Measurements from ENCODE around the gene RAPGEF4.

Gene RAPGEF4

GRCh38 chr2:172735582-172736423 lies at the start of gene RAPGEF4:
Gene RAPGEF4, plus strand, starts transcription at chr2:172735845. Its CDS starts 139 bp downstream, at chr2:172735984.
- no peak for DNase-seq

GRCh38 chr2:172693037-172693436 lies 42.6 kb upstream of the RAPGEF4 start:
- DNase-seq = no peak

- DNase-seq = no peak
Observed at GRCh38 chr2:172693529-172694455, 41.9 kb upstream of the RAPGEF4 start.

- DNase-seq = no peak
Observed at GRCh38 chr2:172697296-172697695, 38.3 kb upstream of the RAPGEF4 start.

DNA sequence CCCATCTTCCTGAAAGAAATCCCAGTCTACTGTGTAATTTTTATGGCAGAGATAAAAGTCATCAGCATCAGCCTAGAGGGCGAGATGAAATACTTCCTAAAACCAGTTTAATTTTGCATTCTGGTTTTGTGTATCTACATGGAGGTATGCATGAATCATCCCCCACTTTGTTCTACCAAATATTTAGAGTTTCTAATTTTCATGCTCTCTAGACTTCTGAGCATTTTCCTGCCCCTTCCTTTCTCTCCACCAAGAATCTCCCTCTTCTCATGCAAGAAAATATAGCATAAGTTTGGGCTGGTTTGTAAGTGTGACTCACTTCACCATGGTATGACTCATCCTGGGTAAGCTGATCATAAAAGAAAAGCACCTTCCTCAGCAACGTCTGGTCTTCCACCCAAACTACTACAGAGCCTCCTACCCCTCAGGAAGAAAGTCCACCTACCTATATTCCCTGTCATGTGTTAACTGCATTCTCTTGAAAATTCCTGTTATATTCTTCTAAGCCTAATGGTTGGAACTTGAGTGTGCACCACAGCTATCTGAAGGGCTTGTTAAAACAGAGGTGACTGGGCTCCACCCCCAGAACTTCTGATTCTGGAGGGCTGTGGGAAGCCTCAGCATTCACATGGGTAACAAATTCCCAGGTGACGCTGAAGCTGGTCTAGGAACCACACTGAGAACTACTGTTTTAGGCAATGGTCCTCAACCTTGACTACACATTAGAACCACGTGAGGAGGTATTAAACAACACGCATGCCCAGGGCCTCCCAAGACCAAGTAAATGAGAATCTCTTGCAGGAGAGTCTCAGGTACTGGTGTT lies 37.4 kb upstream of the RAPGEF4 start:
- no peak for DNase-seq

DNA sequence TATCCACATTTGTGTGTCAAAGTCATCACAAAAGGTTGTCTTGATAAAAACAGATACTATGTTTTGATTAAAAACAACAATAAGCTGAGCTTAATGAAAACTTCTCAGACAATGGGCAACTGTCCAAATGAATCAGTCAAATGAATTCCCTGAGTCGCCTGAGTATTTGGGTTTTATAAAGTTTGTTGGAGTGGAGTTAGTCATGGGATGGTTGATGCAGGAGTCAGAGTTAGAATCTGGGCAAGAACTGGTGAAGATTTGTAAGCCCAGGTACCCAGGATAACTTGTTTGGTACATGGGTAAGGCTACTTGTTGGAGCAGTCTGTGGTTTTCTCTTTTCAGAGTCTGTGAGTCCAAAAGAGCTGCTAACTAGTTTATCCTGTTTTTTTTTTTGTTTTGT lies 34.4 kb upstream of the RAPGEF4 start:
- no peak for DNase-seq

GRCh38 chr2:172702451-172702850 lies 33.2 kb upstream of the RAPGEF4 start:
- no peak for DNase-seq

GRCh38 chr2:172704072-172704936 lies 31.3 kb upstream of the RAPGEF4 start:
- DNase-seq = peak; percentile 67

- no peak for DNase-seq
Observed at GRCh38 chr2:172705352-172705751, 30.3 kb upstream of the RAPGEF4 start.

DNA sequence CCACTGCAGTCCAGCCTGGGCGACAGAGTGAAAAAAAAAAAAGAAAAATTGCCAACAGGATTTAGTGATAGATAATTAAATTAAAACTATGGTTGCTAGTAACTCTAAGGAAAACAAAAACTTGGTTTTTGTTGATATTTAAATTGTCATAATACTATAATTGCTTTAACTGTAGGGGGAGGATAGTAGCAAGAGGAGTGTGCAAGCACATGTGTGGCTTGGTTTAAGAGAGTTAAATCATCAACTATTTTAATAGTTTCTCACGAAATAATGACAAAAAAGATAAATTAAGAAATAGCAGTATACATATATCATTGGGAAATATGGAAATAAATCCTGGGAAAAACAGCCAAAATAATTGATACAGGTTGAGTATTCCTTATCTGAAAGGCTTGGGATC lies 27.4 kb upstream of the RAPGEF4 start:
- no peak for DNase-seq

GRCh38 chr2:172709566-172710291 lies 25.9 kb upstream of the RAPGEF4 start:
- DNase-seq = no peak

DNA sequence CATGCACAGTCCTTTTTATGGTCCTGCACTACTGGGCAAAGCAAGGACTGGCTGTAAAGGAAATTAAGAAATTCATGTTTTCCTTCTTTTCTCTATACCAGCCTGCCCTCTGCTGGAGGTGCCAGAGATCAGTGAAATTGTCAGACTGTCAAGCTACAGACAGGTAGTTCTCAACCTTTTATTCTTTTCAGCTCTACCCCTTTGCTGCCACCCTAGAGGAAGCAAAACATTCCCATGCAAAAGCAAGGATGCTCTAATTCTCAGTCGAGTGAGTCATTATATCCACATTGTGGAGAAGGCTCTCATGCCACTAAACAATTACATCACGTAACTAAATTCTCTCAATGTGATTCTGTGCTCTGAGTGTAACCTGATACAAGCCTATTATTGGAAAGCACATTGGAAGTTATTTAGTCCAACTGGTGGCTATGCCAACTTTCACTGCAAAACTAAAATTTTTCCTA lies 25.0 kb upstream of the RAPGEF4 start:
- peak; percentile 96 for DNase-seq

DNA sequence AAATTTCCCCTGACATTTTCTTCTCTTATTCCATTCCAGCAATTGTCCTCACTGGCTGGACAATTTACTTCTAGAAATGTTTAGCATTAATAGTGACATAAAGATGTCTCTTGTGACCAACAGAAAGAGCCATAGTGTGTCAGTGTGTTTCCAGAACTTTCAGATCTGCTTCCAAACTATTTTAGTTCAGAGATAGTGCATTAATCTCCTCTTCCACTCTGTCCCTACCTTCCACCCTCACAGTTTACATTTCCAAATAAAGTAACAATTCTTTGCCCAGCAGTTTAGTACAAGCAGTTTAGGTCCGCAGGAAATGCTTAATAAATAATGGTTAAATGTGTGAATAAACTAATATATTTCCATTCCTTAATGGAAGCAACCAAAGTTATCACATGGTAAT lies 24.5 kb upstream of the RAPGEF4 start:
- DNase-seq = no peak

- DNase-seq = no peak
Observed at GRCh38 chr2:172712251-172712650, 23.4 kb upstream of the RAPGEF4 start.

GRCh38 chr2:172713365-172713875 lies 22.2 kb upstream of the RAPGEF4 start:
- no peak for DNase-seq

- no peak for DNase-seq
Observed at GRCh38 chr2:172722481-172722880, 13.2 kb upstream of the RAPGEF4 start.

GRCh38 chr2:172723286-172723685 lies 12.4 kb upstream of the RAPGEF4 start:
- no peak for DNase-seq

DNA sequence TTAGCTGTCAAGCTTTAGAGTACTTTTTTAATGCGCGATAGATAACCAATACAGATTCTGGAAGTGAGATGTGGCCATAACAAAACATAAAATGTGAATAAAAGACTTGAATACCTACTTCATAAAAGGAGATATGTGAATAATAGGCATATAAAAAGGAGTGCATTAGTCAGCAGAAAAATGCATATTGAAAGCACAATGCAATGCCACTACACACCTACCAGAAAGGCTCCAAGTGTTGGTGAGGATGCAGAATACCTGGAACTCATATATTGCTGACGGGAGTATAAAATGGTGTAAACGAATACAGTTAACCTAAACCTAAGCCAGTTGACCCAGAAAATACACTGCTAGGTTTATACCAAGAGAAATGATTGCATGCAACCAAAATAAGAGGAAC lies 10.9 kb upstream of the RAPGEF4 start:
- no peak for DNase-seq

DNA sequence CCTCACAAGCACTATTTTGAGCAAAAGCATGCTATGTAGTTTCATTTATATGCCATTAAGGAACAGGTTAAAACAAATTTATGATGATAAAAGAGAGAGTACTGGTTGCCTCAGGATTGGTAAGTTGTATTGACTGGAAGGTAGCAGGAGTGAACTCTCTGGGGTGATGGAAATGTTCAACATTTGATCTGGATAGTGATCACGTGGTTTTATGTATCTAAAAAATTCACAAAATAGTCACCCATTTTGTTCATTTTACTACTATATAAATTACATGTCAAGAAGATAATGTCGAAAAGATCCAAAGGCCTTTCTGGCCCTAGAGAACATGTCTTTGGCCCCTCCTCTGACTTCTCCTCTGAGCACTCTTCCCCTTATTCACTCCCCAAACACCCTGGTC lies 10.4 kb upstream of the RAPGEF4 start:
- no peak for DNase-seq

- no peak for DNase-seq
Observed at GRCh38 chr2:172725746-172726145, 9.9 kb upstream of the RAPGEF4 start.
